ENCODE data around the gene EPHB1. TPM values are rescaled to one million over a fixed set of nuclear protein-coding genes. Genes with fewer than 3 reads are reported as not detected.

EPHB1 gene
- total RNA-seq, 4 donors from 2014 or later = 0.74 to 2.2 (median 1.1) TPM

- no peak for ATAC-seq (ENCODE audit: low FRiP score)
- TF ChIP-seq CTCF (IDR thresholded peaks at IDR 0.05) = no peak
- DNase-seq (ENCODE audit: low spot score) = no peak
These were observed 352.6 kb downstream of the EPHB1 start for GRCh38 chr3:135147657-135148056.

GRCh38 chr3:135148398-135149020 lies 353.4 kb downstream of the EPHB1 start:
- no peak for ATAC-seq (ENCODE audit: low FRiP score)
- no peak for DNase-seq (ENCODE audit: low spot score)
- TF ChIP-seq CTCF (IDR thresholded peaks at IDR 0.05) = no peak

DNA sequence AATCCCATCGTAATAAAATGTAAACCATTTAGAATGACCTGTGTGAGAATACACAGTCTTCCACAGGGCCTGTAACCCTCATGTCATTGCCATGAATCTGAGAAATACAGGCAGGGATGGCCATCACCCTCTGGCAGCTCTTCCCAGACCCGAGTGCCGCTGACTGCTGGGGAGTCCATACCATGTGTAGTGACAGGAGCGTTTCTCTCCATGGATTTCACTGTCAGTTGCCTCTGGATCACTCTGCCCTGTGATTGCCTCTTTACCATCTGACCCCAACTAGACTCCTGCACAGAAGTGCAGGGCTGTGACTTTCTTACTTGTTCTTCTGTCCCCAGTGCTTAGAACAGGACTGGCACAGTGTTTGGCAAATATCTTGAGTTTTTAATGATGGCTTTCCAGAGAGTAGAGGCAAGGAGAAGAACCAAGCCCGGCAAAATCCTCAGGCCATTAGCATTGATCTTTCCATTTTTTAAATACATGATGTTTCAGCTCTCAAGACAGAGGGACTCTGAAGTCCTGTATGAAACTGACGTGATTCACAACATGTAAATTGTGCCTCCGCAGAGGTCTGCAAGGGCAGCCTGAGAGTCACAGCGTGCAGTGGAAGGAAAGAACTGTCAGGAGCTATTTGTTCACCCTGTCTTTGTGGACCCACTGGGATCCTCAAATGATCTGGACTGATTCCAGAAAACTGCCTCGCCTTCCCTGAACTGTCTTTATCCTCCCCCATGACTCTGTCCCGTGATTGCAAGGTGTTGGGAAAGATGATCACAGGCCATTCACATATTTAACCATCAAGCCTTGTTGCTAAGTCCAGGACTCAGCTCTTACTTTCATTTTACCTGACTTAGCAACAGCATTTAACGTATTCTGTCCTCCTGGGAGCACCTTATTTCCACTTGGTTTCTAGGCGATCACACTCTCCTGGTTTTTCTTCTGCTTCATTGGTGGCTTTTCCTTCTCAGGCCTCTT lies 354.9 kb downstream of the EPHB1 start:
- ATAC-seq (ENCODE audit: low FRiP score) = no peak
- DNase-seq (ENCODE audit: low spot score) = no peak
- no peak for TF ChIP-seq CTCF (IDR thresholded peaks at IDR 0.05)

DNA sequence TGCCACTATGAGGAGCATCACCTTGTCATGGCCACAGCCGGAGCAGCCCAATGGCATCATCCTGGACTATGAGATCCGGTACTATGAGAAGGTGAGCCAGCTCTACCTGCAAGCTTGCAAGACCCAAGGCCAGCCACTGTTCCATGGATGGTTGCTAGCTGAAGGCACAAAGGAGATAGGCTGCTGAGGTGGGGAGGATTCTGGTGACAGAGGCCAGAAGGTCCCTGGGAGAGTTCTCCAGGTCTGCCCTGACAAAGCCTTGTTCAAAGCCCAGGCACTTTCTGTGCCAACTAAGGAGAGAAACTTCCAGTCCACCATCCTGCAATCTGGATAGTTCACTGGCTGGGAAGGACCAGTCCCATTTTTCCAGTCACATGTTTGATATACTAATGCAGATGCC lies 359.1 kb downstream of the EPHB1 start:
- DNase-seq (ENCODE audit: low spot score) (no peak), ATAC-seq (ENCODE audit: low FRiP score) (no peak)
- TF ChIP-seq CTCF (IDR thresholded peaks at IDR 0.05) = no peak

- TF ChIP-seq CTCF (IDR thresholded peaks at IDR 0.05) = no peak
- ATAC-seq (ENCODE audit: low FRiP score) (no peak), DNase-seq (ENCODE audit: low spot score) (no peak)
These were observed 360.2 kb downstream of the EPHB1 start for GRCh38 chr3:135155228-135155627.

DNA sequence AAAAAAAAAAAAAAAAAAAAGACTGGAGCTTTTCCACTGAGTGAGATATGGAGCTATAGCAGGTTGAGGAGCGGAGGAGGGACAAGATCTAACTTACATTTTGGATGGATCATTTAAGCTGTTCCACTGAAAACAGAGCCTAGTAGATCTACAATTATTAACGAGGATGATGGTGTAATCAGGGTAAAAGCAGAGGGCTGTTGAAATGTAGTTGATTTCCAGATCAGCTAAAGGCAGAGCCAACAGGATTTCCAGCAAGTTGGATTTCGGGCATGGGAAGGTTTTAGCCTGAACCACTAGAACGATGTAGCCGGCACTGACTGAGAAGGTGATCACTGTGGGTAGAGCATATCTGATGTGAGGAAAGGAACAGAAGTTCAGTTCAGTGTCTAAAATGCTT lies 360.7 kb downstream of the EPHB1 start:
- no peak for ATAC-seq (ENCODE audit: low FRiP score)
- no peak for TF ChIP-seq CTCF (IDR thresholded peaks at IDR 0.05)
- DNase-seq (ENCODE audit: low spot score) = no peak

Measured in omental fat pad (tissue), 4 donors.